IMR-90 (cell line): ENCODE results near the gene OTOG. TPM values are rescaled to one million over a fixed set of nuclear protein-coding genes. Genes with fewer than 3 reads are reported as not detected.

Source experiments
- ATAC-seq: fragments of 200-7000 bp; cut with Tn5 transposase; 2 replicates; pipeline ENCODE4 v1.9.1; 2020; ENCODE audit warnings: low read depth, mild to moderate bottlenecking, moderate library complexity
- BruUV-seq: library from RNA; stranded (reverse); fragments of 400-500 nt; replicated peaks from 2 replicates; lab custom pipeline; 2021; lab: Mats Ljungman, UMichigan
- CTCF ChIA-PET: fragments of 300-600 bp; formaldehyde crosslinking; extraction: SDS; loops from one replicate; lab custom pipeline; 2021; ENCODE audit warnings: antibody characterized with exemption; lab: Yijun Ruan, JAX
- POLR2A ChIA-PET: fragments of 300-600 bp; sonication (Branson Sonifier 250); formaldehyde crosslinking; loops from one replicate; lab custom pipeline; 2022; ENCODE audit warnings: antibody characterized with exemption; ENCODE audit not compliant: unreplicated experiment; lab: Charles Lee
- DNase-seq: peaks from one replicate; pipeline ENCODE4 v3.0.0; 2013
- H2AFZ ChIP-seq: replicated peaks from 2 replicates; pipeline ENCODE3; 2013; ENCODE audit warnings: low read length, mild to moderate bottlenecking; ENCODE audit not compliant: poor library complexity
- H2AK5ac ChIP-seq: 2 replicates; pipeline ENCODE4 v1.6.1; 2013; ENCODE audit warnings: low read depth, low read length, inconsistent platforms
- H2AK9ac ChIP-seq: replicated peaks from 2 replicates; pipeline ENCODE3; 2013; ENCODE audit warnings: mild to moderate bottlenecking, low read depth, low read length, moderate library complexity; ENCODE audit not compliant: poor library complexity
- H2BK120ac ChIP-seq: 2 replicates; pipeline ENCODE4 v1.6.1; 2013; ENCODE audit warnings: low read depth, low read length, inconsistent platforms
- H2BK15ac ChIP-seq: 3 replicates; pipeline ENCODE4 v1.6.1; 2013; ENCODE audit warnings: low read depth, low read length, inconsistent platforms
- H2BK20ac ChIP-seq: 2 replicates; pipeline ENCODE4 v1.6.1; 2013; ENCODE audit warnings: low read depth, mild to moderate bottlenecking, inconsistent platforms, low read length, moderate library complexity
- H2BK5ac ChIP-seq: 2 replicates; pipeline ENCODE4 v1.6.1; 2013; ENCODE audit warnings: mild to moderate bottlenecking, low read depth, low read length, inconsistent platforms; ENCODE audit not compliant: poor library complexity, severe bottlenecking
- H3K14ac ChIP-seq: replicated peaks from 2 replicates; pipeline ENCODE4 v1.6.1; 2013; ENCODE audit warnings: low read depth, low read length, inconsistent platforms
- H3K18ac ChIP-seq: 2 replicates; pipeline ENCODE4 v1.6.1; 2013; ENCODE audit warnings: low read depth, low read length, control low read depth
- H3K23ac ChIP-seq: 2 replicates; pipeline ENCODE4 v1.6.1; 2013; ENCODE audit warnings: low read depth, low read length, inconsistent platforms
- H3K27ac ChIP-seq: 2 replicates; pipeline ENCODE4 v1.5.1; 2013; ENCODE audit warnings: mild to moderate bottlenecking, control low read depth, low read length; ENCODE audit not compliant: insufficient read depth
- H3K27me3 ChIP-seq: 2 replicates; pipeline ENCODE4 v1.6.1; 2013; ENCODE audit warnings: low read length; ENCODE audit not compliant: control insufficient read depth, insufficient read depth
- H3K36me3 ChIP-seq: 2 replicates; pipeline ENCODE4 v1.6.1; 2013; ENCODE audit warnings: low read length, mixed read lengths; ENCODE audit not compliant: control insufficient read depth, insufficient read depth
- H3K4ac ChIP-seq: 2 replicates; pipeline ENCODE4 v1.6.1; 2013; ENCODE audit warnings: low read depth, low read length, inconsistent platforms
- H3K4me1 ChIP-seq: 2 replicates; pipeline ENCODE4 v1.6.1; 2013; ENCODE audit warnings: low read length, mixed read lengths; ENCODE audit not compliant: control insufficient read depth, insufficient read depth
- H3K4me2 ChIP-seq: 2 replicates; pipeline ENCODE4 v1.6.1; 2013; ENCODE audit warnings: low read depth, mild to moderate bottlenecking, control low read depth, low read length, moderate library complexity
- H3K4me3 ChIP-seq: 2 replicates; pipeline ENCODE4 v1.5.1; 2013; ENCODE audit warnings: low read depth, mild to moderate bottlenecking, control low read depth, low read length, moderate library complexity; ENCODE audit not compliant: insufficient read depth
- H3K56ac ChIP-seq: 2 replicates; pipeline ENCODE4 v1.6.1; 2013; ENCODE audit warnings: low read length, inconsistent platforms; ENCODE audit not compliant: insufficient read depth; ENCODE audit errors: extremely low read depth
- H3K79me1 ChIP-seq, 2 experiments: 2 replicates each; pipeline ENCODE4 v1.6.1; 2013; ENCODE audit warnings: low read length in 2 of 2, inconsistent platforms in 1 of 2, low read depth in 1 of 2
- H3K9ac ChIP-seq: 2 replicates; pipeline ENCODE4 v1.6.1; 2013; ENCODE audit warnings: low read depth, low read length, control low read depth
- H3K9me1 ChIP-seq: 2 replicates; pipeline ENCODE4 v1.6.1; 2013; ENCODE audit warnings: low read length, inconsistent platforms; ENCODE audit not compliant: insufficient read depth
- H3K9me3 ChIP-seq: 2 replicates; pipeline ENCODE4 v1.6.1; 2013; ENCODE audit warnings: low read length; ENCODE audit not compliant: control insufficient read depth, insufficient read depth
- H4K20me1 ChIP-seq: 2 replicates; pipeline ENCODE4 v1.6.1; 2013; ENCODE audit warnings: low read length, inconsistent platforms; ENCODE audit not compliant: insufficient read depth
- H4K5ac ChIP-seq: 2 replicates; pipeline ENCODE4 v1.6.1; 2013; ENCODE audit warnings: mild to moderate bottlenecking, low read depth, low read length, control low read depth
- H4K8ac ChIP-seq, 2 experiments: 2 replicates each; pipeline ENCODE4 v1.6.1; 2013; ENCODE audit warnings: low read depth in 2 of 2, low read length in 2 of 2, control low read depth in 1 of 2, inconsistent platforms in 1 of 2
- H4K91ac ChIP-seq: 2 replicates; pipeline ENCODE4 v1.6.1; 2013; ENCODE audit warnings: low read depth, low read length, inconsistent platforms; ENCODE audit not compliant: insufficient read depth
- BHLHE40 ChIP-seq: fragments of 150-350 bp; IDR thresholded peaks from 2 replicates; pipeline ENCODE4 v1.6.1; 2016; ENCODE audit warnings: mild to moderate bottlenecking, low read depth, low read length
- CEBPB ChIP-seq: IDR thresholded peaks from 2 replicates; pipeline ENCODE4 v1.6.1; 2012; ENCODE audit warnings: low read depth, low read length, improper control_type of control experiment
- CHD1 ChIP-seq: IDR thresholded peaks from 2 replicates; pipeline ENCODE4 v1.6.1; 2012; ENCODE audit warnings: low read depth, low read length, improper control_type of control experiment
- CTCF ChIP-seq: conservative IDR thresholded peaks from 2 replicates; pipeline ENCODE4 v1.5.1; 2012; ENCODE audit warnings: mild to moderate bottlenecking, low read depth, low read length, improper control_type of control experiment
- ELK1 ChIP-seq: fragments of 150-350 bp; IDR thresholded peaks from 2 replicates; pipeline ENCODE4 v1.6.1; 2016; ENCODE audit warnings: low read depth, mild to moderate bottlenecking, low read length, moderate library complexity, borderline replicate concordance
- FOS ChIP-seq: fragments of 150-350 bp; IDR thresholded peaks from 2 replicates; pipeline ENCODE4 v1.6.1; 2016; ENCODE audit warnings: low read depth, low read length
- MAFK ChIP-seq: IDR thresholded peaks from 2 replicates; pipeline ENCODE4 v1.6.1; 2012; ENCODE audit warnings: low read depth, low read length, improper control_type of control experiment
- MAZ ChIP-seq: IDR thresholded peaks from 2 replicates; pipeline ENCODE4 v1.6.1; 2012; ENCODE audit warnings: low read depth, mild to moderate bottlenecking, low read length, improper control_type of control experiment, moderate library complexity, borderline replicate concordance
- MXI1 ChIP-seq: IDR thresholded peaks from 2 replicates; pipeline ENCODE4 v1.6.1; 2012; ENCODE audit warnings: low read depth, mild to moderate bottlenecking, low read length, moderate library complexity, borderline replicate concordance
- NFE2L2 ChIP-seq: fragments of 150-350 bp; IDR thresholded peaks from 2 replicates; pipeline ENCODE4 v1.6.1; 2016; ENCODE audit warnings: low read depth, mild to moderate bottlenecking, low read length
- POLR2A ChIP-seq: IDR thresholded peaks from 2 replicates; pipeline ENCODE4 v1.6.1; 2012; ENCODE audit warnings: mild to moderate bottlenecking, low read depth, low read length
- RAD21 ChIP-seq: IDR thresholded peaks from 2 replicates; pipeline ENCODE4 v1.6.1; 2012; ENCODE audit warnings: low read length, improper control_type of control experiment
- RCOR1 ChIP-seq: IDR thresholded peaks from 2 replicates; pipeline ENCODE4 v1.6.1; 2012; ENCODE audit warnings: mild to moderate bottlenecking, low read length, improper control_type of control experiment; ENCODE audit not compliant: insufficient replicate concordance
- RFX5 ChIP-seq: IDR thresholded peaks from 2 replicates; pipeline ENCODE4 v1.8.0; 2012; ENCODE audit warnings: low read depth, mild to moderate bottlenecking, low read length, moderate library complexity
- USF2 ChIP-seq: fragments of 150-350 bp; IDR thresholded peaks from 2 replicates; pipeline ENCODE4 v1.6.1; 2017; ENCODE audit warnings: mild to moderate bottlenecking, antibody characterized with exemption, low read length, low read depth
- WGBS, 2 experiments: methylation state at CpG; one replicate each; pipeline versions ENCODE4 v1.1.5 to v1.1.7; 2013; ENCODE audit warnings: missing lambda C conversion rate in 2 of 2; ENCODE audit not compliant: insufficient read length in 1 of 2; ENCODE audit errors: extremely low coverage in 2 of 2; 5-methylcytosine and 5-hydroxymethylcytosine counted together
- dilution Hi-C: fragments of 300-500 bp; cut with HindIII; formaldehyde crosslinking; loops from one replicate; pipeline ENCODE4 v1.14.3; 2018; ENCODE audit warnings: low sequenced_read_pairs; ENCODE audit not compliant: unreplicated experiment
- in situ Hi-C: fragments of 300-500 bp; cut with MboI; formaldehyde crosslinking; loops from 3 replicates; pipeline ENCODE4 v1.14.3; 2019; ENCODE audit warnings: low sequenced_read_pairs, inconsistent platforms, mixed read lengths
- intact Hi-C: fragments of 100-400 bp; cut with micrococcal nuclease; formaldehyde crosslinking; loops from 2 replicates; pipeline ENCODE4 v1.10.0; 2022
- polyA plus RNA-seq, 3 experiments: library from polyadenylated mRNA; depleted of rRNA; stranded (reverse); fragments of >200 nt; gene quantifications; 2 replicates each; pipeline ENCODE4 v1.2.3, GENCODE V29; 2012; ENCODE audit warnings: low replicate concordance in 1 of 3
- total RNA-seq: library from RNA; depleted of rRNA; stranded (reverse); fragments of >200 nt; gene quantifications from 2 replicates; pipeline ENCODE4 v1.2.3, GENCODE V29; 2012

The OTOG gene
- total and polyA plus RNA-seq, 2 of the 4 experiments (the other 2 are of a cell fraction) = not detected

GRCh38 chr11:17643506-17644405, 96.7 kb downstream of the OTOG start:
- Histone ChIP-seq H3K4me1 (no peaks in the 10 kb centered on the region), H3K79me1 (no peaks in the 10 kb centered on the region), H3K23ac (no peak overlapping the region), H4K8ac (no peak overlapping the region), H2BK120ac (no peak overlapping the region), H2BK20ac (no peak overlapping the region), H2BK5ac (no peak overlapping the region), H3K9me3 (no peaks in the 10 kb centered on the region), H3K27ac (no peak overlapping the region), H3K56ac (no peak overlapping the region), H3K27me3 (no peaks in the 10 kb centered on the region), H4K91ac (no peak overlapping the region), H3K4me3 (no peak overlapping the region), H4K20me1 (no peaks in the 10 kb centered on the region), H3K9me1 (no peaks in the 10 kb centered on the region), H3K18ac (no peak overlapping the region), H2BK15ac (no peak overlapping the region), H3K36me3 (no peaks in the 10 kb centered on the region), H2AFZ (no peak overlapping the region), H3K9ac (no peak overlapping the region), H2AK9ac (no peak overlapping the region), H3K4ac (no peak overlapping the region), H3K14ac (no peak overlapping the region), H2AK5ac (no peak overlapping the region), H4K5ac (no peak overlapping the region), H3K4me2 (no peak overlapping the region)
- intact Hi-C loops = no loop called here
- ATAC-seq (no peak), DNase-seq (no peak)
- POLR2A ChIA-PET = no interaction called here
- dilution Hi-C loops = no loop called here
- BruUV-seq = no TSS peak
- CTCF ChIA-PET = no interaction called here
- in situ Hi-C loops = no loop called here
- 48% methylated on average over 4 of the region's 14 CpGs; no CpG with 5 or more reads in 1 of the 2 experiments for WGBS, 2 experiments
- TF ChIP-seq CEBPB (no peak), POLR2A (no peak), NFE2L2 (no peak), RFX5 (no peak), MAFK (no peak), BHLHE40 (no peak), MXI1 (no peak), MAZ (no peak), CHD1 (no peak), ELK1 (no peak), CTCF (no peak), RCOR1 (no peak), FOS (no peak), USF2 (no peak), RAD21 (no peak)
